A549 (cell line): Measurements from ENCODE around the gene FAM107A. TPM values are rescaled to one million over a fixed set of nuclear protein-coding genes. Genes with fewer than 3 reads are reported as not detected.

Experiments
- ATAC-seq, 2 experiments: fragments of 200-7000 bp in 1 of 2; fragments of >200 bp in 1 of 2; cut with Nextera tagmentation in 1 of 2; cut with Tn5 transposase in 1 of 2; 3 replicates each; pipeline versions ENCODE4 v1.8.0 to v1.9.1; 2018 to 2020; ENCODE audit warnings: mild to moderate bottlenecking in 1 of 2, moderate library complexity in 1 of 2
- CTCF ChIA-PET: fragments of 300-600 bp; sonication (Branson Sonifier 250); formaldehyde crosslinking; extraction: SDS; loops from one replicate; lab custom pipeline; 2021; ENCODE audit warnings: antibody characterized with exemption, inconsistent platforms; lab: Yijun Ruan, JAX
- POLR2A ChIA-PET: fragments of 350-600 bp; formaldehyde crosslinking; extraction: SDS; loops from one replicate; lab custom pipeline; 2021; ENCODE audit warnings: antibody characterized with exemption, inconsistent platforms; lab: Yijun Ruan, JAX
- DNase-seq, 2 experiments: peaks; one replicate each; pipeline versions ENCODE4 v3.0.0 to v3.0.0-alpha.2; 2011 to 2016; ENCODE audit warnings: low read depth in 1 of 2, low spot score in 1 of 2
- FAIRE-seq: peaks from 2 replicates; lab custom pipeline; 2011; peaks lifted over from hg19 to GRCh38; lab: Jason Lieb, UNC
- H3K27ac ChIP-seq, 2 experiments: fragments of >200 bp; sonication (Bioruptor Twin); formaldehyde crosslinking; 3 replicates each; pipeline ENCODE4 v1.5.1; 2016 to 2017
- H3K4me1 ChIP-seq: fragments of >200 bp; sonication (Bioruptor Twin); formaldehyde crosslinking; 3 replicates; pipeline ENCODE4 v1.6.1; 2016
- H3K4me2 ChIP-seq: fragments of >200 bp; sonication (Bioruptor Twin); formaldehyde crosslinking; 3 replicates; pipeline ENCODE4 v1.6.1; 2016
- H3K4me3 ChIP-seq: fragments of >200 bp; sonication (Bioruptor Twin); formaldehyde crosslinking; 3 replicates; pipeline ENCODE4 v1.5.1; 2016
- H3K9me3 ChIP-seq: fragments of >200 bp; sonication (Bioruptor Twin); formaldehyde crosslinking; 3 replicates; pipeline ENCODE4 v1.6.1; 2016
- CHD2 ChIP-seq: fragments of 150-350 bp; IDR thresholded peaks from 2 replicates; pipeline ENCODE4 v1.6.1; 2014; ENCODE audit warnings: low read length; ENCODE audit not compliant: partially characterized antibody
- CTCF ChIP-seq: fragments of >200 bp; sonication (Bioruptor Twin); formaldehyde crosslinking; IDR thresholded peaks from 3 replicates; pipeline ENCODE4 v1.5.1; 2016
- E2F6 ChIP-seq: IDR thresholded peaks from 2 replicates; pipeline ENCODE4 v1.6.1; 2012; ENCODE audit warnings: low read depth, borderline replicate concordance
- HEYL ChIP-seq: fragments of 250-450 bp; sonication (Bioruptor Pico); IDR thresholded peaks from 2 replicates; pipeline ENCODE4 v1.8.0; 2021; ENCODE audit warnings: mild to moderate bottlenecking, moderate library complexity
- HMGXB4 ChIP-seq: fragments of 250-450 bp; sonication (Bioruptor Pico); IDR thresholded peaks from 2 replicates; pipeline ENCODE4 v1.5.0; 2021; ENCODE audit warnings: mild to moderate bottlenecking, moderate library complexity, borderline replicate concordance
- HOXA7 ChIP-seq: fragments of 250-450 bp; sonication (Bioruptor Pico); IDR thresholded peaks from 2 replicates; pipeline ENCODE4 v1.5.0; 2020; ENCODE audit warnings: mild to moderate bottlenecking, moderate library complexity
- JUN ChIP-seq, 2 experiments: fragments of >200 bp; sonication (Bioruptor Twin); formaldehyde crosslinking; IDR thresholded peaks; 2 replicates in 1 of 2; 3 replicates in 1 of 2; pipeline ENCODE4 v1.6.1; 2016 to 2017
- KDM5A ChIP-seq: fragments of 200-600 bp; sonication (generic); IDR thresholded peaks from 2 replicates; pipeline ENCODE4 v1.6.1; 2016; ENCODE audit warnings: antibody characterized with exemption, mild to moderate bottlenecking
- NFE2L2 ChIP-seq: fragments of 150-350 bp; conservative IDR thresholded peaks from 2 replicates; pipeline ENCODE4 v1.6.1; 2014; ENCODE audit warnings: low read length
- REST ChIP-seq: fragments of 200-600 bp; sonication (generic); IDR thresholded peaks from 2 replicates; pipeline ENCODE4 v1.6.1; 2016; ENCODE audit warnings: antibody characterized with exemption, mild to moderate bottlenecking, moderate library complexity
- ZFP36 ChIP-seq: fragments of 450-650 bp; IDR thresholded peaks from 2 replicates; pipeline ENCODE4 v1.6.1; 2014; ENCODE audit warnings: borderline replicate concordance; ENCODE audit not compliant: partially characterized antibody
- WGBS: methylation state at CpG from one replicate; pipeline ENCODE4 v1.1.6; 2017; ENCODE audit errors: missing lambda C conversion rate; 5-methylcytosine and 5-hydroxymethylcytosine counted together
- polyA plus RNA-seq, 4 experiments: library from polyadenylated mRNA; depleted of rRNA in 3 of 4; stranded (reverse); fragments of >200 nt; fragmentation: RNase III in 1 of 4; extraction: RNeasy Plus Mini Kit Qiagen cat#74134 plus additional on column Dnase treatment in 1 of 4; gene quantifications; 2 replicates in 3 of 4; 3 replicates in 1 of 4; pipeline ENCODE4 v1.2.3, GENCODE V29; 2011 to 2017

Gene FAM107A
- polyA plus RNA-seq, 2 of the 4 experiments (the other 2 are of a cell fraction): 0.04 TPM; not detected in 1

- Histone ChIP-seq H3K4me2 (no peak overlapping the region), H3K4me1 (peaks cover 18% of the 10 kb centered on the region), H3K4me3 (no peak overlapping the region), H3K9me3 (no peaks in the 10 kb centered on the region), H3K27ac (no peak overlapping the region)
- POLR2A ChIA-PET: no interaction called here
- DNase-seq (no peak), FAIRE-seq (no peak), ATAC-seq (no peak)
- CTCF ChIA-PET: interaction anchor here (2.1 kb wide), 1 partner anchor 10 kb away, joined by 7 read pairs; no protein-coding TSS in a partner anchor
- 81% methylated on average over 9 of the region's 10 CpGs for WGBS
- TF ChIP-seq REST: no peak
- no peak for TF ChIP-seq ZFP36
- no peak for TF ChIP-seq CHD2
- TF ChIP-seq JUN (IDR thresholded peaks at IDR 0.05): no peak
- no peak for TF ChIP-seq CTCF
These were observed 55.1 kb downstream of the FAM107A start for GRCh38 chr3:58521917-58522631.

- no peak overlapping the region for H3K4me3 ChIP-seq
- TF ChIP-seq CTCF (no peak), JUN (IDR thresholded peaks at IDR 0.05) (no peak), HMGXB4 (CRISPR knock-in tag) (no peak), CHD2 (no peak), HEYL (CRISPR knock-in tag) (no peak), E2F6 (no peak), HOXA7 (no peak), NFE2L2 (no peak), ZFP36 (no peak), KDM5A (no peak)
- TF ChIP-seq, all 56 proteins: peak for 0
- WGBS: 84% methylated on average over 3 of the region's 3 CpGs
- no peak for ATAC-seq
- Histone ChIP-seq H3K4me1 (peaks cover 10% of the 10 kb centered on the region), H3K27ac (no peak overlapping the region; a peak in 1 of 6 replicates), H3K4me2 (no peak overlapping the region), H3K9me3 (no peaks in the 10 kb centered on the region)
- DNase-seq: no peak
- no peak for FAIRE-seq
- CTCF ChIA-PET: interaction anchor here (2.2 kb wide), 1 partner anchor 11 kb away, joined by 4 read pairs; no protein-coding TSS in a partner anchor
- POLR2A ChIA-PET: no interaction called here
These were observed 55.9 kb downstream of the FAM107A start for GRCh38 chr3:58521336-58521670.
